Measurements from ENCODE around the gene IDH3A. TPM values are rescaled to one million over a fixed set of nuclear protein-coding genes. Genes with fewer than 3 reads are reported as not detected.
A peak's percentile ranks its signal among the peaks of the same experiment; 100 is the strongest.

IDH3A gene
- total RNA-seq, result 100 to 1,000 TPM; 149 to 369 (median 166) TPM

GRCh38 chr15:78149068-78149804 is at the start of gene IDH3A:
IDH3A (plus strand) TSS chr15:78149362; CDS start chr15:78149404, 42 bp downstream.
- Histone ChIP-seq H3K4me3 (peak within 1 kb of the TSS; percentile 50 to 95 (median 76)), H3K4me1 (peaks cover 11 to 37% (median 23%) of the 10 kb centered on the region in 4 donors), H3K27me3 (no peaks in the 10 kb centered on the region), H3K36me3 (no peaks in the 10 kb centered on the region), H3K9me3 (no peaks in the 10 kb centered on the region), H3K27ac (peak within 1 kb of the TSS; percentile 87 to 95 (median 90))
- 1% methylated on average over 49 of the region's 79 CpGs; no CpG with 5 or more reads in 1 of the 2 donors for WGBS, 2 donors (ENCODE audit: low coverage in 1 of 2)
- peak; percentile 85 for TF ChIP-seq POLR2A (IDR thresholded peaks at IDR 0.05)
- TF ChIP-seq EP300 (IDR thresholded peaks at IDR 0.05; ENCODE audit: low read depth), result no peak
- no peak for TF ChIP-seq CTCF (IDR thresholded peaks at IDR 0.05)
- TF ChIP-seq POLR2AphosphoS5 (IDR thresholded peaks at IDR 0.05), result peak; percentile 92 to 97 (median 95)
- in situ Hi-C loops (cut with MboI; ENCODE audit: low pct_ligation_motif_present in 1 of 4, low pct_unique_long_range_greater_than_20kb in 1 of 4, low sequenced_read_pairs in 3 of 4) (loop anchor here in 1 of 4 donors (25.0 kb wide), 1 partner anchor 288 kb away; the partner anchor contains the start of gene IREB2), intact Hi-C loops (cut with DNase I; ENCODE audit: low total_unique reads) (no loop called here)
- peak; percentile 100 for DNase-seq

- intact Hi-C loops (cut with DNase I; ENCODE audit: low total_unique reads) (no loop called here), in situ Hi-C loops (cut with MboI; ENCODE audit: low pct_ligation_motif_present in 1 of 4, low pct_unique_long_range_greater_than_20kb in 1 of 4, low sequenced_read_pairs in 3 of 4) (loop anchor here in 2 of 4 donors (10.0 to 25.0 kb wide), 3 partner anchors 96 to 136 kb away; partner anchors contain the start of gene ACSBG1 (in 1 of the 2))
- Histone ChIP-seq H3K27me3 (no peaks in the 10 kb centered on the region), H3K9me3 (no peaks in the 10 kb centered on the region), H3K4me3 (no peak overlapping the region), H3K36me3 (no peaks in the 10 kb centered on the region), H3K4me1 (peaks cover 0 to 16% (median 0%) of the 10 kb centered on the region in 4 donors), H3K27ac (no peak overlapping the region)
- DNase-seq, result peak; percentile 4
- 95% methylated on average over 2 of the region's 2 CpGs; no CpG with 5 or more reads in 1 of the 2 donors for WGBS, 2 donors (ENCODE audit: low coverage in 1 of 2)
- TF ChIP-seq EP300 (IDR thresholded peaks at IDR 0.05; ENCODE audit: low read depth), result no peak
These were observed 48.3 kb upstream of the IDH3A start for GRCh38 chr15:78100886-78101285.

- TF ChIP-seq POLR2A (IDR thresholded peaks at IDR 0.05) (no peak), POLR2AphosphoS5 (IDR thresholded peaks at IDR 0.05) (no peak), CTCF (IDR thresholded peaks at IDR 0.05) (no peak), EP300 (IDR thresholded peaks at IDR 0.05; ENCODE audit: low read depth) (no peak)
- no peak for DNase-seq
- H3K4me1 ChIP-seq, result peaks cover 0 to 16% (median 0%) of the 10 kb centered on the region in 4 donors
- H3K4me3 ChIP-seq, result no peak overlapping the region
- no peaks in the 10 kb centered on the region for H3K9me3 ChIP-seq
- no peaks in the 10 kb centered on the region for H3K27me3 ChIP-seq
- no peaks in the 10 kb centered on the region for H3K36me3 ChIP-seq
- 91% methylated on average over 5 of the region's 5 CpGs; no CpG with 5 or more reads in 1 of the 2 donors for WGBS, 2 donors (ENCODE audit: low coverage in 1 of 2)
- in situ Hi-C loops (cut with MboI; ENCODE audit: low pct_ligation_motif_present in 1 of 4, low pct_unique_long_range_greater_than_20kb in 1 of 4, low sequenced_read_pairs in 3 of 4), result loop anchor here in 2 of 4 donors (10.0 to 25.0 kb wide), 3 partner anchors 97 to 137 kb away; partner anchors contain the start of gene ACSBG1 (in 1 of the 2)
- H3K27ac ChIP-seq, result no peak overlapping the region
- intact Hi-C loops (cut with DNase I; ENCODE audit: low total_unique reads), result no loop called here
These were observed 47.6 kb upstream of the IDH3A start for GRCh38 chr15:78101423-78102105.

GRCh38 chr15:78102211-78102610 is 47.0 kb upstream of the IDH3A start:
- intact Hi-C loops (cut with DNase I; ENCODE audit: low total_unique reads) (no loop called here), in situ Hi-C loops (cut with MboI; ENCODE audit: low pct_ligation_motif_present in 1 of 4, low pct_unique_long_range_greater_than_20kb in 1 of 4, low sequenced_read_pairs in 3 of 4) (loop anchor here in 2 of 4 donors (10.0 to 25.0 kb wide), 3 partner anchors 97 to 137 kb away; partner anchors contain the start of gene ACSBG1 (in 1 of the 2))
- Histone ChIP-seq H3K4me1 (peaks cover 0 to 16% (median 0%) of the 10 kb centered on the region in 4 donors), H3K36me3 (no peaks in the 10 kb centered on the region), H3K27me3 (no peaks in the 10 kb centered on the region), H3K27ac (no peak overlapping the region), H3K4me3 (no peak overlapping the region), H3K9me3 (no peaks in the 10 kb centered on the region)
- DNase-seq, result no peak
- WGBS, 2 donors (ENCODE audit: low coverage in 1 of 2), result 82 to 88% methylated on average over 1 of the region's 1 CpG
- TF ChIP-seq POLR2AphosphoS5 (IDR thresholded peaks at IDR 0.05), result no peak
- no peak for TF ChIP-seq POLR2A (IDR thresholded peaks at IDR 0.05)
- no peak for TF ChIP-seq EP300 (IDR thresholded peaks at IDR 0.05; ENCODE audit: low read depth)
- TF ChIP-seq CTCF (IDR thresholded peaks at IDR 0.05), result no peak
